CD4-positive, CD25-positive, alpha-beta regulatory T cell (primary cell): ENCODE measurements around the gene UNC80. TPM values are rescaled to one million over a fixed set of nuclear protein-coding genes. Genes with fewer than 3 reads are reported as not detected.

ENCODE experiments used
- ATAC-seq, 2 donors: fragments of 150-1000 bp; cut with Tn5 transposase; one replicate each; pipeline ENCODE4 v1.10.0; 2021; ENCODE audit warnings: low read depth in 2 of 2, moderate number of reproducible peaks in 2 of 2, moderate library complexity in 1 of 2
- DNase-seq, 3 donors: peaks; one replicate each; pipeline versions ENCODE4 v3.0.0 to v3.0.0-alpha.2; 2012 to 2022; ENCODE audit warnings: mixed read lengths in 1 of 3
- H3K27ac ChIP-seq: one replicate; pipeline ENCODE4 v1.7.0; 2013; ENCODE audit warnings: mild to moderate bottlenecking, low read length; ENCODE audit not compliant: insufficient read depth, poor library complexity, severe bottlenecking
- H3K27me3 ChIP-seq: one replicate; pipeline ENCODE4 v1.7.0; 2013; ENCODE audit warnings: low read length; ENCODE audit not compliant: control insufficient read depth, insufficient read depth
- H3K36me3 ChIP-seq: one replicate; pipeline ENCODE4 v1.7.0; 2013; ENCODE audit warnings: mild to moderate bottlenecking, low read length, moderate library complexity; ENCODE audit not compliant: control insufficient read depth, insufficient read depth
- H3K4me1 ChIP-seq: 2 replicates; pipeline ENCODE4 v1.7.0; 2013; ENCODE audit warnings: mild to moderate bottlenecking, low read length; ENCODE audit not compliant: insufficient read depth, control insufficient read depth, poor library complexity, severe bottlenecking
- H3K4me3 ChIP-seq: one replicate; pipeline ENCODE4 v1.7.0; 2013; ENCODE audit warnings: low read depth, mild to moderate bottlenecking, low read length, moderate library complexity
- H3K9me3 ChIP-seq, 2 experiments: 1 replicate in 1 of 2; 2 replicates in 1 of 2; pipeline ENCODE4 v1.7.0; 2013; ENCODE audit warnings: low read length in 2 of 2, mild to moderate bottlenecking in 1 of 2, moderate library complexity in 1 of 2; ENCODE audit not compliant: control insufficient read depth in 2 of 2
- H3K27ac Mint-ChIP-seq, 3 donors: one replicate each; pipeline ENCODE4 v1.8.0; 2020 to 2022; ENCODE audit warnings: mild to moderate bottlenecking in 3 of 3, mixed read lengths in 3 of 3, moderate library complexity in 2 of 3
- H3K27me3 Mint-ChIP-seq: one replicate; pipeline ENCODE4 v1.8.0; 2022; ENCODE audit warnings: mild to moderate bottlenecking, mixed read lengths
- H3K36me3 Mint-ChIP-seq: one replicate; pipeline ENCODE4 v1.8.0; 2020; ENCODE audit warnings: mixed read lengths
- H3K4me1 Mint-ChIP-seq, 4 donors: one replicate each; pipeline ENCODE4 v1.8.0; 2020 to 2022; ENCODE audit warnings: mixed read lengths in 4 of 4, mild to moderate bottlenecking in 1 of 4
- H3K4me3 Mint-ChIP-seq, 4 donors: one replicate each; pipeline ENCODE4 v1.8.0; 2020 to 2022; ENCODE audit warnings: mild to moderate bottlenecking in 4 of 4, mixed read lengths in 4 of 4, moderate library complexity in 3 of 4
- H3K9me3 Mint-ChIP-seq, 7 donors: one replicate each; pipeline ENCODE4 v1.8.0; 2020 to 2022; ENCODE audit warnings: mixed read lengths in 7 of 7, mild to moderate bottlenecking in 3 of 7, moderate library complexity in 2 of 7
- polyA plus RNA-seq, 4 donors: library from polyadenylated mRNA; unstranded; fragments of 300-500 nt; fragmentation: Illumina TruSeq; gene quantifications; one replicate each; pipeline ENCODE4 v1.2.3, GENCODE V29; 2021
- total RNA-seq: library from RNA; stranded (reverse); gene quantifications from one replicate; pipeline ENCODE4 v1.2.3, GENCODE V29; 2022

Gene UNC80
- total and polyA plus RNA-seq, 5 donors from 2014 or later = not detected

GRCh38 chr2:210009126-210009525 lies 237.5 kb downstream of the UNC80 start:
- H3K27ac Mint-ChIP-seq = no peak overlapping the region
- Histone ChIP-seq H3K27ac (no peak overlapping the region), H3K9me3 (no peaks in the 10 kb centered on the region), H3K36me3 (peaks cover 48% of the 10 kb centered on the region), H3K27me3 (no peaks in the 10 kb centered on the region), H3K4me1 (peaks cover 16% of the 10 kb centered on the region), H3K4me3 (no peak overlapping the region)
- peaks cover 30% of the 10 kb centered on the region for H3K36me3 Mint-ChIP-seq
- H3K27me3 Mint-ChIP-seq = no peaks in the 10 kb centered on the region
- no peak overlapping the region for H3K4me3 Mint-ChIP-seq
- no peaks in the 10 kb centered on the region for H3K9me3 Mint-ChIP-seq
- ATAC-seq (no peak), DNase-seq (no peak)
- H3K4me1 Mint-ChIP-seq = peaks cover 21 to 64% (median 62%) of the 10 kb centered on the region in 4 donors

DNA sequence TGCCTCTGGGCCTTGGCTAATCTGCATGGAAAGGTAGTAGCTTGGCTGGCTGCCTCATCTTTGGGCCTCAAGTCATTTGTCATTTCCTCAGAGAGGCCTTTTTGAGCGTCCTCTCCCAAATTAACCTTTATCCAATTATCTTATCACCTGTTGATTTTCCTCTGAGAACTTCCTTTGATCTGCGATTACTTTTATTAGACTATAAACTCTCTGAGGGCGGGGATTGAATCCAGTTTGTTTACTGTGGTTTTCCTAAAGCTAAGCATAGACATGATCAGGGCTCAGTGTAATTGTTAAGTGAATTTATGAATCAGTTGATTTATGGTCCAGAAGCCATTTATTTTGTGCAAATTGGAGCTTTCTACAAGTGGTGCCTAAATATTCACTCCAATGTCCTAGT lies 238.3 kb downstream of the UNC80 start:
- ATAC-seq (no peak), DNase-seq (no peak)
- Histone ChIP-seq H3K27me3 (no peaks in the 10 kb centered on the region), H3K4me1 (peaks cover 8% of the 10 kb centered on the region), H3K36me3 (peaks cover 48% of the 10 kb centered on the region), H3K4me3 (no peak overlapping the region), H3K9me3 (no peaks in the 10 kb centered on the region), H3K27ac (no peak overlapping the region)
- H3K4me3 Mint-ChIP-seq = no peak overlapping the region
- H3K4me1 Mint-ChIP-seq = peaks cover 23 to 58% (median 56%) of the 10 kb centered on the region in 4 donors
- peaks cover 34% of the 10 kb centered on the region for H3K36me3 Mint-ChIP-seq
- H3K27ac Mint-ChIP-seq = no peak overlapping the region
- H3K27me3 Mint-ChIP-seq = no peaks in the 10 kb centered on the region
- no peaks in the 10 kb centered on the region for H3K9me3 Mint-ChIP-seq

DNA sequence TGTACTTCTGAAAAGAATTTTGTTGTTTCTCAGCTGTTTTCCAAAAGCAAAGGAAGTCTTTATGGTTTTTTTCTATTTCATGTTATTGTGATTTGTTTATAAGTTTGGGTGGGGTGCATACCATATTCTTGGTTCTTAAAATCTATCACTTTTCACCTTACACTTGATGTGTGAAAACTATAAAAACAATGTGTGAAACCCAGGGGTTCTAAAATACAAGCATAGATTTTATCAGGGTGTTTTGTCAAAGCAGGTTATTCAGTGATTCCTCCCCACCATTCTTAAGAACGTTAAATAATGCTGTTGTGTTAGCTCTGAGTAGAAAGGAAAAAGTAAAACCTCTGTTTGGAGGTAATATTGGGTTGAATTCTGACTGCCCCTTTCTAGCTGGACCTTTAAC lies 248.5 kb downstream of the UNC80 start:
- Mint-ChIP-seq H3K9me3 (no peaks in the 10 kb centered on the region), H3K4me3 (no peak overlapping the region), H3K4me1 (peaks cover 5 to 8% (median 7%) of the 10 kb centered on the region in 4 donors), H3K36me3 (peaks cover 33% of the 10 kb centered on the region), H3K27me3 (no peaks in the 10 kb centered on the region), H3K27ac (no peak overlapping the region)
- H3K27ac ChIP-seq = no peak overlapping the region
- H3K36me3 ChIP-seq = peaks cover 86% of the 10 kb centered on the region
- ATAC-seq (no peak), DNase-seq (no peak)
- H3K27me3 ChIP-seq = no peaks in the 10 kb centered on the region
- no peak overlapping the region for H3K4me3 ChIP-seq
- H3K9me3 ChIP-seq = no peaks in the 10 kb centered on the region
- no peaks in the 10 kb centered on the region for H3K4me1 ChIP-seq

DNA sequence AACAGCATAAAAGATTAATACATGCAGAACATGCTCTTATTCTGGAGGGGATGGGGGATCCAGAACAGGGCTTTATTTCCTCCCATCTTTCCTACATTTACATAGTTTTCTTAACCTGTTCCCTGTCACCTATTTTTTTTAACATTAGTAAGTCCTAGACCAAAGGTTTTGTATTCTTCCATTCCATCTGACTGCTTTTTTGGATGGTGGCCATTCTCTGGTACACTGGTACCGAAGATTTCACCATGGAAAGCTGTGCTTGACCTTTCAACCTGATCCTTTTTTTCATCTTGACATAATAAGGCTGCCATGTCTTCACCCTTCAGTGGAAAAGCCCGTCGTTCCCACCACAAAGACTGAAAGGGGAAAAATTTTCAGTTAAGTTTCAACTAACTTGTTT lies 251.2 kb downstream of the UNC80 start:
- H3K36me3 ChIP-seq = peaks cover 63% of the 10 kb centered on the region
- H3K4me1 Mint-ChIP-seq = peaks cover 2 to 6% (median 4%) of the 10 kb centered on the region in 4 donors

DNA sequence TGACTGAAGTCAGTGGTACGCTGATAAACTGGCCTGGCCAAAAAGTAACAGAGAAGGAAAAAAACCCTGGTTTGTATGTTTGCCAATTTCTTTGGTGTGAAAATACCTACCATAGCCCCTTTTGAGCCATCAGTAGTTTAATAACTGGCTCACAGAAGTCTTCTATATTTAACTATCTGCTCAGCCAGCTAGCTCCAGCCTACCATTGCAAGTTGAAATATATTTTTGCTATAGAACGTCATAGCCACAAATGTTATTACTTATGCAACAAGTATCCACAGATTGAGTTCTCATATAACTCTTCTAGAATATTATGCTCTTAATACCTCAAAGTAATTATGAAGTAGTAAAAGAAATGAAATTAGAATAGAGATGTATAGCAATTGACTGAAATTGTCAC lies 256.0 kb downstream of the UNC80 start:
- H3K9me3 Mint-ChIP-seq = no peaks in the 10 kb centered on the region
- H3K27ac Mint-ChIP-seq = no peak overlapping the region
- Histone ChIP-seq H3K27me3 (no peaks in the 10 kb centered on the region), H3K4me1 (no peaks in the 10 kb centered on the region), H3K4me3 (no peak overlapping the region), H3K27ac (no peak overlapping the region), H3K9me3 (no peaks in the 10 kb centered on the region), H3K36me3 (peaks cover 17% of the 10 kb centered on the region)
- peaks cover 0 to 4% (median under 1%) of the 10 kb centered on the region in 4 donors for H3K4me1 Mint-ChIP-seq
- no peak overlapping the region for H3K4me3 Mint-ChIP-seq
- ATAC-seq (no peak), DNase-seq (no peak)
- H3K27me3 Mint-ChIP-seq = no peaks in the 10 kb centered on the region
- H3K36me3 Mint-ChIP-seq = peaks cover 10% of the 10 kb centered on the region

More for the DNA sequence above, 251.2 kb downstream of the UNC80 start:
- no peaks in the 10 kb centered on the region for H3K27me3 Mint-ChIP-seq
- Histone ChIP-seq H3K9me3 (no peaks in the 10 kb centered on the region), H3K4me1 (no peaks in the 10 kb centered on the region), H3K27me3 (no peaks in the 10 kb centered on the region), H3K27ac (no peak overlapping the region), H3K4me3 (no peak overlapping the region)
- peaks cover 30% of the 10 kb centered on the region for H3K36me3 Mint-ChIP-seq
- H3K4me3 Mint-ChIP-seq = no peak overlapping the region
- no peaks in the 10 kb centered on the region for H3K9me3 Mint-ChIP-seq
- DNase-seq = no peak
- no peak overlapping the region for H3K27ac Mint-ChIP-seq
- no peak for ATAC-seq

DNA sequence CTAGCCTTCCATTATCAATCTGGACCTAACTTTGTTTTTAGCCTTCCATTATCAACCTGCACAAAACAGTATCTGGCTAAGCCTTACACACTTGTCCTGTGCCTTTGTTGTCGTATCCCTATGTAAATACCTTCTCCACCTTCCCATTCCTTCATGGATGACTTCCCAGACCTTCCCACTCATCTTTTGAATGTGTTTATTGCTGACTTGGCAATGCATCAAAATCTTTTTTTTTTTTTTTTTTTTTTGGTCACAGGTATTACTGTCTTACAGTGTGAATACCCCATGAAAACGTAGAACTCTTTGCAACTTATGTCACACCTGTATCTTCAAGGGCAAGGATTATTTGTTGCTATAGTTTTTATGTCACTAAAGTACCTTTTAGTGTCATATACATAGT lies 256.5 kb downstream of the UNC80 start:
- Histone ChIP-seq H3K9me3 (no peaks in the 10 kb centered on the region), H3K27me3 (no peaks in the 10 kb centered on the region), H3K4me1 (no peaks in the 10 kb centered on the region), H3K4me3 (no peak overlapping the region), H3K36me3 (peaks cover 11% of the 10 kb centered on the region), H3K27ac (no peak overlapping the region)
- Mint-ChIP-seq H3K4me3 (no peak overlapping the region), H3K27me3 (no peaks in the 10 kb centered on the region), H3K4me1 (peaks cover 0 to 9% (median 1%) of the 10 kb centered on the region in 4 donors), H3K27ac (no peak overlapping the region), H3K36me3 (peaks cover 14% of the 10 kb centered on the region), H3K9me3 (no peaks in the 10 kb centered on the region)
- ATAC-seq (no peak), DNase-seq (no peak)

DNA sequence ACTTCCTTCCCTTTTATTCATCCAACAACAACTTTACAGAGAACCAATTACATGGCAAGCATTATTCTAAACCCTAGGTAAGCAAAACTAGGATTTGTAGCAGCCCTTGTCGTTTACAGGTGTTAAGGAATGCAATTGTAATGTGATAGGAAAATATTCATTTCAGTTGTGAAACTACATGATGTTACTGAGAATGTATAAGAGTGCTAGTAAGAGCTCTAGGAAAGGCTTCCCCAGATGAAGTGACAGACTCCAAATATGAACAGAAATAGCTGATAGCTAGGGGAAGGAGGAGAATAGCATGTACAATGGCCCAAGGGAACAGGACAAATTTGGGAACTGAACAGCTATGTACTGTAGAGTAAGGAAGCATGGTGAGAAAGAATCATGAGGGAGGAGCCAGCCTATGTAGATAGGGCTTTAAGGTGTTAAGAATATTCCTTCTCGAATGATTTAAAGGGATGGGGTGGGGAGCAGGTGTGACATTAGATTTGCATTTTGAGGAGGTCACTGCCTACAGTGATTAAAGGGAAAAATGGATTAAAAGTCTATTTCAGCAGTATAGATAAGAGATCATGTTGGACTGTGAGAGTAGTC lies 262.6 kb downstream of the UNC80 start:
- no peaks in the 10 kb centered on the region for H3K9me3 ChIP-seq
- H3K4me3 ChIP-seq = no peak overlapping the region
- H3K4me1 Mint-ChIP-seq = peaks cover 0 to 20% (median 1%) of the 10 kb centered on the region in 4 donors
- H3K36me3 Mint-ChIP-seq = peaks cover 4% of the 10 kb centered on the region
- peak overlapping the region in 1 of 3 donors; percentile 30 for H3K27ac Mint-ChIP-seq
- ATAC-seq (no peak), DNase-seq (no peak)
- no peak overlapping the region for H3K4me3 Mint-ChIP-seq
- no peaks in the 10 kb centered on the region for H3K4me1 ChIP-seq
- H3K27me3 Mint-ChIP-seq = no peaks in the 10 kb centered on the region
- H3K27me3 ChIP-seq = no peaks in the 10 kb centered on the region
- no peaks in the 10 kb centered on the region for H3K36me3 ChIP-seq
- H3K27ac ChIP-seq = no peak overlapping the region
- H3K9me3 Mint-ChIP-seq = no peaks in the 10 kb centered on the region

GRCh38 chr2:210035679-210036078 lies 264.0 kb downstream of the UNC80 start:
- Mint-ChIP-seq H3K27ac (no peak overlapping the region), H3K27me3 (no peaks in the 10 kb centered on the region), H3K4me1 (peaks cover 0 to 16% (median 1%) of the 10 kb centered on the region in 4 donors), H3K4me3 (no peak overlapping the region), H3K9me3 (no peaks in the 10 kb centered on the region), H3K36me3 (peaks cover 4% of the 10 kb centered on the region)
- Histone ChIP-seq H3K27ac (no peak overlapping the region), H3K4me1 (no peaks in the 10 kb centered on the region), H3K9me3 (no peaks in the 10 kb centered on the region), H3K4me3 (no peak overlapping the region), H3K27me3 (no peaks in the 10 kb centered on the region), H3K36me3 (peaks cover under 1% of the 10 kb centered on the region)
- DNase-seq (no peak), ATAC-seq (no peak)
